ENCODE results near the gene NHERF1.

Gene NHERF1

DNA sequence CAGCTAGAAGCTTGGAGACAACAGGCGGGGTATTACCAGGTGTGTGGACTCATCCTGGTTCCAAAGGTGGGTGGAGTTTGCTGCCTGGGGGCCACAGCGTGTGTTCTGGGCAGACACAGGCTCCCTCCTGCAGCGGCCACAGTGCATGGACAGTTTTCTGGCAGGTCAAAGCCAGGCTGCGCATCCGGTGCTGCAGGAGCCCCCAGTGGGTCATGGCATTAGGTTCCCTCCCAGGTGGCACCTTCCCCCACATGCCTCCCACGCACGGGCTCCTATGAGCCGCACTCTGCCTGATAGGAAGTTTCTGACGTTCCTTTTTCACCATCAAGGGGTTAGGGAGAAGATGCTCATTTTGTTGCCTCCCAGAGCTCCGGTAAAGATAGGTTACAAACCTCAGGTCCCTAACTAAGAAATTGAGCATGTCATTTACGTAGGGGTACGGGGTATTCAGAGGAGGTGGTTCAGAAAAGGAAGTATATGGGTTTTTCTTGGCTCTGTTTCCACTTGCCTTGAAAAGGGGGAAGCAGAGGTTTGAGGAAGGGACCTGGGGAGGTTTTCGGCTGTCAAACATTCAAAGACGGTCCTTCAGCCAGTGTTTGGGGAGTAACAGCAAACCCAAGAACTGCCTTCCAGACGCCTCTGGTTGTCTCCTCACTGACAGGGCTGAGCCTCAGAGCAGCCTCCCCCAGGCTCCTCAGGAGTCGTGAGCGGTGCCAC lies 60.4 kb downstream of the NHERF1 start:
- DNase-seq (ENCODE audit: low spot score): no peak

DNA sequence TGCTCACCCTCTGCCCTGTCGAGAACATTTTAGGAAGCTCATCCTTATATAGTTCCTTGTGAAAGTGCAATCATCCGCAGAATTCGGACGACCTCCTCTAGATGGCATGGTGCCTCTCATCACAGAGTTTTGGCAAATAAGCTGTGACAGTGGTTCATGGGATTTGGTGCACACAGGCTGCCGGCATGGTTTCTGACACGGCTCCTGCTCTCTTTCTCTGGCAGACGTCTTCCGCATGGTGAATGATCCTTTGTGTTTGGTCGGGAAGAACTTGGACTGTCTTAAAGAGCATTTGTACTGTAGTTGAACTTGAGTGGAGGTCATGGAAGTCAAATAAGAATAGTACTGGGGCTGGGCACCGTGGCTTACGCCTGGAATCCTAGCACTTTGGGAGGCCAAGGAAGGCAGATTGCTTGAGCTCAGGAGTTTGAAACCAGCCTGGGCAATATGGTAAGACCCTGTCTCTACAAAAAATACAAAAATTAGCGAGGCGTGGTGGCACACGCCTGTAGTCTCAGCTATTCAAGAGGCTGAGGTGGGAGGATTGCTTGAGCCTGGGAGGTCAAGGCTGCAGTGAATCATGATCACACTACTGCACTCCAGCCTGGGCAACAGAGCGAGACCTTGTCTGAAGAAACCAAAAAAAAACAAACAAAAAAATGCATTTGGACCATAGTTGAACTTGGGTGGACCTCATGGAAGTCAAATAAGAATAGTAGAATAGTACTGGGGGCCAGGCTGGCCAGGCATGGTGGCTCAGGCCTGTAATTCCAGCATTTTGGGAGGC lies 62.5 kb downstream of the NHERF1 start:
- DNase-seq (ENCODE audit: low spot score): no peak

DNA sequence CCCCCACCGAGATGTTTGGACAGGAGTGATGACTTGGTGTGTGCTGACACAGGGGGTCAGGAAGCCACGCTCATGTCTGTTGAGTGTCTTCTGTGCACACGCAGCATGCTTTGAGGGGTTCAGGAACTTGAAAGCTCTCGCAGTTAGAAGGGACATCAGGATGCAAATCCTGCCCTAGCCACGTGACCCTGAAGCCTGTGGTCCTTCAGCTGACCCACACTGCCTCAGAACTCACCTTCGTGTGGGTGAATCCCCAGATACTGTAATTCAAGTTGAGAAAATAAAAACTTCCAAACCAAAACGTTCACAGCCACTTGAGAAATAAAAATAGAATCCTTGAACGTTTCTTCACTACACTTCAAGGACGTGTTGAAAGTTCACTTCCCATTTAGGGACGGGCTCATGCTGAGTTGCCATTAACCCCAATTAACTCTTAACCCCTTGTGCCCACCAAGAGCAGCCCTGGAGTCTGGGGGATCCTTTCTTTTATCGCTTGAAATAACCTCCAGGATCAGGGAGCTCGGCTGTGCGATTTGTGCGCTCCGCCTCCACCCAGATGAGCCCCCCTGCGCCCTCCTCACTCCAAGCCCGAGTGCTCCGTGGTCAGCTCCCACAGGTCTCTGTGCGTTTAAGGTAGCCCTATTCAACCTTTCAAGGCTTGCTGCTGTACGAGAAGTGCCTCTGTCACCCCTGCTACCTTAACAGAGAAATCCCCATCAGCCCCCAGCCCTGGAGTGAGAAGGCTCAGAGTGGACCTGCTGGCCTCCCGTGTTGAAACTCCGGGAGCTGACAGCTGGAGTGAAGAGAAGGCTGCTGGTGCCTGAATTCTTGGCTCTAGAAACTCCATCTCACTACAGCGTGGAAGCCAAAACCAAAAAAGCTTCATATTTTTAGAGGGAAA lies 63.9 kb downstream of the NHERF1 start:
- DNase-seq (ENCODE audit: low spot score): no peak

DNA sequence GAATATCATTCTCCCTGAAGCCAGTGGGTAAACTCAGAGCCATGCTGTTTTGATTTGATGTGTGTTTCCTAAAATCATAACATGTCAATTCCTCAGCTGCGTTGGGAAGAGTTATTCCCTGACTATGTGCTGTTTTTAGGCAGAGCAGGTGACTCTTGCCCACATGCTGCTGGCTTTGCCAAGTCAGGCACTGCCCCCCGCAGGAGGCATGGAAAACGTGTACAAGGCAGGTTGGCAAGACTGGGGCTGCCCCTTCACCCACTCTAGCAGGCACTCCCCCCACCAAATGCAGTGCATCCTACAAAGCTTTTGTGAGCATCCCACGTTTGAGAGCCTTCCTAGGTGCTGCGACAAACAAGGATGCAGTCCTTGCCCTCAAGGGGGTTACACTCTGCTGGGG lies 66.0 kb downstream of the NHERF1 start:
- DNase-seq (ENCODE audit: low spot score): no peak

DNA sequence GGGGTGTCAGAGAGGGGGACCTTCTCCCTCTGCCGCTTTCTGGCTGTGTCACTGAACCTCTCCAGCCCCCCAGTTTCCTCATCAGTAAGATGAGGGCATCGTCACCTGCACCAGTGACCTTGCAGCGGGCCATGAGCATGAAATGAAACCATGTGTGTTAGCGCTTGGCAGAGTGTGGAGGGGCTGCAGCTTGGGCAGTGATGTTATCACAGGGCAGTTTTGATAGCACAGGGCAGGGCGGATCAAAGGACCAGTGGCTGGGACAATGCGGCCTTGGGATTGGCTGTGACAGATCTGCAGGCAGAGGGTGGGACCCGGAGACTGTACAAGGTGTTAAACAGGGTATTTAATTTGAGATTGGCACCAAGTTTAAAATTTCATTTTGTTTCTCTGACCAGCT lies 66.6 kb downstream of the NHERF1 start:
- no peak for DNase-seq (ENCODE audit: low spot score)

DNA sequence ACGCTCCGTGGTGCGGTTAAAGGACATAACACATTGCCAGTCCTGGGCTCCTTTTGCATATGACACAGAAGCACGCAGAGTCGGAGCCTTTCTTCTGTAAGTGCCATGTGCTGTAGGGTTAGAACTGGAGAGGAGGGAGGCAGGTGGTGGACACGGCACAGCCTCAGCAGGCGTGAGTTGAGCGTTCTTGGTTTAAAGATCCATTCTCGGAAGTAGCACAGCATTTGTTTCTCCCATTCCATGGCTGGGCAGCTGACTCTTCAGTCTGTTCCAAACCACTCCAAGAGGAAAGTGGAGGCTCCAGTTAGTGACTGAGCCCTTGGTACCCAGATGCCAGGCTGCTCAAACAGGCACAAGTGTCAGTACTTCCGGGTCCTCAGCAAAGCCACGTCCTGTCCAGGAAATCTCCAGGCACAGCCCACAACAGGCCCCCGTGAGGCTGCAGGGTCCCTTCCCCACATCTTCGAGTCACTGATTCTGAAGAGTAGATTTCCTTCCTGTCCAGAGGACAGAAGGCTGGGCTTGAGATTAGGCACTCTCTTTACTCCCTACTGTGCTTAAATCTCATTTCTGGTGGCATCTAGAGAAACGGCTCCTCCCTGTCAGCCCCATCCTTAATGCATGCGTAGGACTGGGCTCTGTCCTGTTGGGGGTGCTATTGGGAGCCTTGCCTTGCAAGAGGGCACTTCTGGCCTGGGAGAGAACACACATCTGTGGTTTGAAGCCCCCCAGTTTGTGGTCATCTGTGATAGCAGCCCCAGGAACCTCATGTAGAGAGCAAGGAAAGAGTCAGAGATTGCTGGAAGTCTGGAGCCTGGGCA lies 67.3 kb downstream of the NHERF1 start:
- DNase-seq (ENCODE audit: low spot score): no peak

DNA sequence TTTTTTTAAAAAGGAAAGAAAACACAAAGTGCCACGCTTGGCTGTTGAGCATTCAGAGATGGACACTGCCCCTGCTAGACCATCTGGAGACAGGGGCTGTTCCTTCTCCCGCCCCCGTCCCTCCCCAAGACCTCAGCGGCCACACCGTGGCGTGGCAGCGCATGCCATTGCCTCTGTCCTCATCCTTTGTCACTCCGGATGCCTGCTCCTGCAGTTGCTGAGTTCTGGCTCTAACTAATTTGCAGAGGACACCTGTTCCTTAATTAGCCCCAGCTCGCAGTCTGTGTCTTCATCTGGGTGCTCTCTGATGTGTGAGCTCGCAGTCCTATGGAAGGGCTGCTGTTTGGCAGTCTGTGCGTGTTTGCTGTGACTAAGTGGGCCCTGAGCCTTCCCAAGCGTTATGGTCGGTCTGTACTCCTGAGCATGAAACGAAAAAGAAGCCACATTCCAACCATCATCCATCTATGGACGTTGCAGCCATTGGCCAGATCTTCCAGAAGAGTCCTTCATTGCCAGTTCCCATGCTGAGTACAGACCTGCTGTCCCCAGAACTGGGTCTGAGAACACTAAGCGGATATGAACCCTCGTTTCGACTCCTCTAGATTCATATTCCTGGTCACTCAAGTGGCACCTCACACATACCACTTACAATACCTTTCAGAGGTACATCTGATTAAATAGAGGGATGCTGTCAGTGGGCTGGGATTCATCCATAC lies 68.6 kb downstream of the NHERF1 start:
- no peak for DNase-seq (ENCODE audit: low spot score)

DNA sequence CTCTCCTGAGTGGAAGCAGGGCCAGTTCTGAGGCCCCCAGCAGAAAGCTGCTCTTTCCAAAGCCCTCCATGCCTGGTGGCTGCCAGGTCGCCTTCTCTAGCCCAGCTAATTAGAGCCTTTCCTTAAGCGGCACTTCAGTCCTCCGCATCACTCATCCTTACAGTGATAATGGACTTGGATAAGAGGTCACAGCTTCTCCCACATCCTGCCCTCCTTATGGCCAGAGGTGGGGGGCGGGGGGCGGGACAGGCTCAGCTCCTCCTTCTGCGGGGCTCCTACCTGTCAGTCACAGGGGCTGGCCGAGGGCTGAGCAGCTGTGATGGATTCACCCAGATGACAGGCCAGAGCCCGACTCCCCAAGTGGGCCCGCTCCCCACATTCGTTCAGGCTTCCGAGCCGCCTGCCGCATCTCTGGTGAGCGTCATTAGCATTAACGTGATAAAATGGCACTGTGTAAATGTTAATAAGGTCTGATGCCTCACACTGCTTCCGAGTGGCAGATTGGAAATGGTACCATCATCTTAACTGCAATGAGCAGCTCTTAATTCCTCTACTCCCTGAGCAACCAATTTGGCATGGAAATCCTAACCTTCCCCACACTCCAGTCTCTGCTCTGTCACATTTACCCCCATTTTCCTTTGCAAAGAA lies 70.0 kb downstream of the NHERF1 start:
- DNase-seq (ENCODE audit: low spot score): no peak
